Heart left ventricle (tissue), 16 donors: ENCODE measurements around the gene SMG1. TPM values are rescaled to one million over a fixed set of nuclear protein-coding genes. Genes with fewer than 3 reads are reported as not detected.

Experiments
- ATAC-seq, 4 donors: fragments of 200-7000 bp; cut with Tn5 transposase; one replicate each; pipeline ENCODE4 v1.9.1; 2020 to 2022; ENCODE audit warnings: moderate library complexity in 4 of 4, mild to moderate bottlenecking in 3 of 4, moderate number of reproducible peaks in 1 of 4
- DNase-seq, 5 donors: peaks; one replicate each; pipeline ENCODE4 v3.0.0-alpha.2; 2020
- H3K27ac ChIP-seq, 12 donors: fragments of 200-600 bp; sonication (generic) in 4 of 12; one replicate each; pipeline versions ENCODE4 v1.5.0 to v1.8.0; 2016 to 2022; ENCODE audit warnings: mild to moderate bottlenecking in 2 of 12
- H3K27me3 ChIP-seq, 9 donors: fragments of 200-600 bp; sonication (generic) in 2 of 9; one replicate each; pipeline versions ENCODE4 v1.5.1 to v1.8.0; 2016 to 2022; ENCODE audit warnings: mild to moderate bottlenecking in 3 of 9
- H3K36me3 ChIP-seq, 9 donors: fragments of 200-600 bp; sonication (generic) in 2 of 9; one replicate each; pipeline versions ENCODE4 v1.5.0 to v1.8.0; 2018 to 2022; ENCODE audit warnings: mild to moderate bottlenecking in 2 of 9
- H3K4me1 ChIP-seq, 12 donors: fragments of 200-600 bp; sonication (generic) in 4 of 12; one replicate each; pipeline versions ENCODE4 v1.5.0 to v1.8.0; 2016 to 2022; ENCODE audit warnings: mild to moderate bottlenecking in 3 of 12
- H3K4me3 ChIP-seq, 12 donors: fragments of 200-600 bp; sonication (generic) in 4 of 12; one replicate each; pipeline versions ENCODE4 v1.5.0 to v1.8.0; 2017 to 2022; ENCODE audit warnings: mild to moderate bottlenecking in 9 of 12, moderate library complexity in 4 of 12
- H3K9me3 ChIP-seq, 12 donors: fragments of 200-600 bp; sonication (generic) in 4 of 12; one replicate each; pipeline versions ENCODE4 v1.5.0 to v1.8.0; 2016 to 2022; ENCODE audit warnings: mild to moderate bottlenecking in 1 of 12
- POLR2A ChIP-seq, 2 donors: fragments of 450-650 bp; IDR thresholded peaks; one replicate each; pipeline ENCODE4 v1.6.1; 2017; ENCODE audit warnings: antibody characterized with exemption in 2 of 2, mild to moderate bottlenecking in 2 of 2, moderate library complexity in 2 of 2
- WGBS, 4 donors: extraction: QIAGEN DNeasy Blood & Tissue Kit in 2 of 4; methylation state at CpG; one replicate each; pipeline versions ENCODE4 v1.1.5 to v1.1.7; 2013 to 2018; 5-methylcytosine and 5-hydroxymethylcytosine counted together
- intact Hi-C, 10 donors: fragments of 100-400 bp; cut with DNase I; formaldehyde crosslinking; loops; one replicate each; pipeline versions ENCODE4 v1.11.1 to v1.14.2; 2022
- polyA plus RNA-seq, 2 donors: library from polyadenylated mRNA; stranded (reverse); fragments of 200-250 nt; gene quantifications; one replicate each; pipeline ENCODE4 v1.2.3, GENCODE V29; 2013
- total RNA-seq, 9 donors: library from RNA; depleted of rRNA in 2 of 9; stranded (reverse); fragments of >200 nt in 2 of 9; fragmentation: NEBNext Ultra II Directional in 3 of 9; extraction: Animal tissue kit (Norgen Biotek cat#: 25700) in 3 of 9; gene quantifications; one replicate each; pipeline versions ENCODE4 v1.1.0 to v1.2.4, GENCODE V29; 2016 to 2023
- TF ChIP-seq, protein P1 (sequence below), 12 donors: fragments of 200-600 bp; sonication (generic) in 4 of 12; IDR thresholded peaks; one replicate each; pipeline versions ENCODE4 v1.5.0 to v1.8.0; 2018 to 2022; ENCODE audit warnings: antibody characterized with exemption in 12 of 12, mild to moderate bottlenecking in 5 of 12
- donor health status: ischemic (EF 13 %, LVEDD 7.1; RV severe dilation, severe dysfunction).
- donor health status: healthy with polysubstance abuse.
- donor health status: DM: no; HTN: yes; CAD: no.
- donor health status: DM: no; HTN: no; CAD: no.
- donor health status: ischemic (EF 25% LVEDD 6.9; RV normal size, moderate dysfunction).
- donor health status: ischemic (EF 25% LVEDD 5.7; RV mildly dilated, moderate dysfunction).
- donor health status: healthy.
- donor health status: DM: yes; HTN: yes; CAD: no.
- donor health status: ischemic (EF 35%, LVEDD 5.7; RV mildly dilated, moderate dysfunction).
- donor health status: nonischemic (EF 11% LVEDD 7.7; RV severe dilation, severe dysfunction).
- donor health status: DM: yes; HTN: yes; CAD: no.
- donor health status: PGD.
- donor health status: ischemic (EF 29% LVEDD 5.4; RV normal size, mild dysfunction).
- donor health status: nonischemic (EF 23%, LVEDD 6.1; RV moderate dilation, normal function).

Gene SMG1
- total and polyA plus RNA-seq, 11 donors = 15.9 to 78.0 (median 46.8) TPM

DNA sequence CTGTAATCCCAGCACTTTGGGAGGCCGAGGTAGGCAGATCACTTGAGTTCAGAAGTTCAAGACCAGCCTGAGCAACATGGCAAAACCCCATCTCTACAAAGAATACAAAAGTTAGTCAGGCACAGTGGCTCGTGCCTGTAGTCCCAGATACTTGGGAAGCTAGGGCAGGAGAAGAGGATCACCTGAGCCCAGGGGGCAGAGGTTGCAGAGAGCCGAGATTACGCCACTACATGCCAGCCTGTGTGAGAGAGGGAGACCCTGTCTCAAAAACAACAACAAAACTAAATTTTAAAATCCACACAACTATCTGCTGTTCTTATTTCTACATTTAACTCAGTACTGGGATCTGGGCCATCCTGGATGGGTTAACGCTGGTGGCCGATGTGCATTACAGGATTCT lies 83.6 kb downstream of the SMG1 start:
- no peak for DNase-seq
- H3K27ac ChIP-seq = no peak overlapping the region
- intact Hi-C loops = no loop called here
- ATAC-seq = no peak
- TF ChIP-seq, protein P1, sequence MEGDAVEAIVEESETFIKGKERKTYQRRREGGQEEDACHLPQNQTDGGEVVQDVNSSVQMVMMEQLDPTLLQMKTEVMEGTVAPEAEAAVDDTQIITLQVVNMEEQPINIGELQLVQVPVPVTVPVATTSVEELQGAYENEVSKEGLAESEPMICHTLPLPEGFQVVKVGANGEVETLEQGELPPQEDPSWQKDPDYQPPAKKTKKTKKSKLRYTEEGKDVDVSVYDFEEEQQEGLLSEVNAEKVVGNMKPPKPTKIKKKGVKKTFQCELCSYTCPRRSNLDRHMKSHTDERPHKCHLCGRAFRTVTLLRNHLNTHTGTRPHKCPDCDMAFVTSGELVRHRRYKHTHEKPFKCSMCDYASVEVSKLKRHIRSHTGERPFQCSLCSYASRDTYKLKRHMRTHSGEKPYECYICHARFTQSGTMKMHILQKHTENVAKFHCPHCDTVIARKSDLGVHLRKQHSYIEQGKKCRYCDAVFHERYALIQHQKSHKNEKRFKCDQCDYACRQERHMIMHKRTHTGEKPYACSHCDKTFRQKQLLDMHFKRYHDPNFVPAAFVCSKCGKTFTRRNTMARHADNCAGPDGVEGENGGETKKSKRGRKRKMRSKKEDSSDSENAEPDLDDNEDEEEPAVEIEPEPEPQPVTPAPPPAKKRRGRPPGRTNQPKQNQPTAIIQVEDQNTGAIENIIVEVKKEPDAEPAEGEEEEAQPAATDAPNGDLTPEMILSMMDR (IDR thresholded peaks at IDR 0.05) = no peak
- no peak for TF ChIP-seq POLR2A (IDR thresholded peaks at IDR 0.05)
- H3K27me3 ChIP-seq = no peaks in the 10 kb centered on the region
- no peak overlapping the region for H3K4me3 ChIP-seq
- peaks cover 7 to 98% (median 97%) of the 10 kb centered on the region in 9 donors for H3K36me3 ChIP-seq
- no peaks in the 10 kb centered on the region for H3K9me3 ChIP-seq
- 92 to 97% (median 94%) methylated on average over 6 of the region's 6 CpGs for WGBS, 4 donors
- no peaks in the 10 kb centered on the region for H3K4me1 ChIP-seq

DNA sequence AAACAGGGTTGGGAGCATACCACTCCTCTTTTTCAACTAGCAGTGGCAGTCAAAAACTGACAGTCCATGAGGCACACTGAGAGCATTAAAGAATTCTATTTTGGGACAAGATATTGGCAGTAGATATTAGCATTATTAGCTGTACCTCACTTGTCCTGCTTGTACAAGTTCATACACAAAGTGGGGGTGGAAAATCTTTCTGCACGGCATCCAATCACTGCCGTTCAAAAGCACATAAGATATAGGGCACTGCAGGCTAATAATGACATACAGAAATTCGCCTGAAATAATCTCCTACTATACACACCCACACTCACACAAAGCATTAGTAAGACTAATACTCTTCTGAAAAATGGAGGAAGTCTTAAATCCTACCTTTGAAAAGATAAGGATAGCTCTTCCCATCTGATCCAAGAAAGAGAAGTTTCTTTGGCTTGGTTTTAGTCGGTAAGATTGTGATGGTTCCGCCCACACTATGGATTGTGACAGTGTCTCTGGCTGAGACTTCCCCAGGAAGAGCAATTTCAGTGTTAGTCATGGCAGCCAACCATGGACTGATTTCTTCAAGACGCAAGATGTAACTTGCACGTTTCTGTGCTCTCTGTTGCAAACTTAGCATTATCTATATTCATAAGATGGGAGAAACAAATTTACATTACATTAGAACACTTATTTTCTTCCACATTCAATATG lies 84.2 kb downstream of the SMG1 start:
- TF ChIP-seq, protein P1 (IDR thresholded peaks at IDR 0.05) = no peak
- no peak for TF ChIP-seq POLR2A (IDR thresholded peaks at IDR 0.05)
- Histone ChIP-seq H3K27ac (no peak overlapping the region), H3K4me1 (no peaks in the 10 kb centered on the region), H3K36me3 (peaks cover 2 to 98% (median 97%) of the 10 kb centered on the region in 9 donors), H3K4me3 (no peak overlapping the region), H3K27me3 (no peaks in the 10 kb centered on the region), H3K9me3 (no peaks in the 10 kb centered on the region)
- ATAC-seq (no peak), DNase-seq (no peak)
- intact Hi-C loops = no loop called here
- 88 to 90% (median 88%) methylated on average over 7 of the region's 7 CpGs for WGBS, 4 donors

DNA sequence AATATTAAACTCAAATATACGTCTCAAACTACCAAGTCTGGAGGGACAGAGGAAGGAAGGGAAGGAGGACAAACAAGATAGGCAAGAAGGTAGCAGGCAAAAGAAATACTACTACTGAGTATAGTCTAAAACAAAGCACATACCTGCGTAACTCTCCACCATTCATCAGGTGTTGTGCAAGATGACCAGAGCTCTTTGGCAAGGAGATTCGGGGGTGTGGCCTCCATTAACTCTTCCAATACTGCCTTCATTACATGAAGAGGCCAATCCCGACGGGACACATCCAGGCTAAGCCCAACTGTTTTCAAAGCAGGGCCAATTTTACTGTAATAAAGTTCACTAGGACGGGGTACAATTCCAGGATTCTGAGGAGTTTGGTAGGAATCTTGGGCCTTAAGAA lies 86.7 kb downstream of the SMG1 start:
- DNase-seq = no peak
- H3K27me3 ChIP-seq = no peaks in the 10 kb centered on the region
- H3K4me1 ChIP-seq = no peaks in the 10 kb centered on the region
- TF ChIP-seq, protein P1 (IDR thresholded peaks at IDR 0.05) = no peak
- no peak for TF ChIP-seq POLR2A (IDR thresholded peaks at IDR 0.05)
- H3K36me3 ChIP-seq = peaks cover 5 to 98% (median 97%) of the 10 kb centered on the region in 9 donors
- no peak overlapping the region for H3K27ac ChIP-seq
- no peak for ATAC-seq
- intact Hi-C loops = no loop called here
- H3K4me3 ChIP-seq = no peak overlapping the region
- no peaks in the 10 kb centered on the region for H3K9me3 ChIP-seq
- WGBS, 4 donors = 80 to 86% (median 82%) methylated on average over 6 of the region's 6 CpGs

DNA sequence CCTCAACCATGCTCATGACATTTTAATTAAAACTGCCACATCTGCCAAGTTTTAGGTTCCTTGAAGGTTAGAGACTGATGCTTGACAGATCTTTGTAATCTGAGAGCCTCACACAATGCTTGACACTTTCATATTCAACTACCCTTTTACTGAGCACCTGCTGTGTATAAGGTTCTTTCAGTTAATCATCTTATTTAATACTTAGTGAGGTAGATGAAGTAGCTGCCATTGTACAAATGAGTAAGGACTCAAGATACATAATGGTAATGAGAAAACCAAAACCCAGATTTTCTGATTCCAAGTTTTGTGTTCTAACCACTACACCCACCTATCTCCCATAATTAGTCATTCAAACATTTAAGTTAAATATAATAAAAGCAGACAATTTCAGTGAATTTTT lies 89.5 kb downstream of the SMG1 start:
- H3K27me3 ChIP-seq = no peaks in the 10 kb centered on the region
- peaks cover 7 to 100% (median 100%) of the 10 kb centered on the region in 9 donors for H3K36me3 ChIP-seq
- H3K27ac ChIP-seq = no peak overlapping the region
- H3K9me3 ChIP-seq = no peaks in the 10 kb centered on the region
- no peak overlapping the region for H3K4me3 ChIP-seq
- intact Hi-C loops = no loop called here
- no peaks in the 10 kb centered on the region for H3K4me1 ChIP-seq
- no peak for DNase-seq
- ATAC-seq = no peak
- TF ChIP-seq, protein P1 (IDR thresholded peaks at IDR 0.05) = no peak
- no peak for TF ChIP-seq POLR2A (IDR thresholded peaks at IDR 0.05)
